GM23338 (cell line): ENCODE data around the gene LGALS1.

Experiments used
- EZH2 ChIP-seq: fragments of 200-600 bp; sonication (generic); IDR thresholded peaks from one replicate; pipeline ENCODE4 v1.8.0; 2017; ENCODE audit warnings: antibody characterized with exemption, mild to moderate bottlenecking, low read depth; ENCODE audit not compliant: unreplicated experiment
- EZH2phosphoT487 ChIP-seq: fragments of 200-600 bp; sonication (generic); IDR thresholded peaks from one replicate; pipeline ENCODE4 v1.8.1; 2018; ENCODE audit warnings: antibody characterized with exemption; ENCODE audit not compliant: unreplicated experiment
- NANOG ChIP-seq: IDR thresholded peaks from 2 replicates; pipeline ENCODE4 v1.6.1; 2016; ENCODE audit warnings: antibody characterized with exemption, borderline replicate concordance
- POLR2AphosphoS5 ChIP-seq: IDR thresholded peaks from 2 replicates; pipeline ENCODE4 v1.6.1; 2016; ENCODE audit warnings: antibody characterized with exemption, low read depth
- REST ChIP-seq: IDR thresholded peaks from one replicate; pipeline ENCODE4 v1.6.1; 2018; ENCODE audit warnings: antibody characterized with exemption; ENCODE audit not compliant: unreplicated experiment
- ZNF114 ChIP-seq: fragments of 250-450 bp; sonication (Bioruptor Pico); IDR thresholded peaks from 2 replicates; pipeline ENCODE4 v1.5.0; 2020; ENCODE audit warnings: mild to moderate bottlenecking, moderate library complexity
- TF ChIP-seq, protein P1 (sequence below), 2 experiments: fragments of 200-600 bp in 1 of 2; sonication (generic) in 1 of 2; conservative IDR thresholded peaks; 2 replicates each; pipeline versions ENCODE4 v1.5.1 to v1.6.1; 2016 to 2017; ENCODE audit warnings: antibody characterized with exemption in 2 of 2, low read depth in 2 of 2, mild to moderate bottlenecking in 2 of 2, moderate library complexity in 1 of 2

DNA sequence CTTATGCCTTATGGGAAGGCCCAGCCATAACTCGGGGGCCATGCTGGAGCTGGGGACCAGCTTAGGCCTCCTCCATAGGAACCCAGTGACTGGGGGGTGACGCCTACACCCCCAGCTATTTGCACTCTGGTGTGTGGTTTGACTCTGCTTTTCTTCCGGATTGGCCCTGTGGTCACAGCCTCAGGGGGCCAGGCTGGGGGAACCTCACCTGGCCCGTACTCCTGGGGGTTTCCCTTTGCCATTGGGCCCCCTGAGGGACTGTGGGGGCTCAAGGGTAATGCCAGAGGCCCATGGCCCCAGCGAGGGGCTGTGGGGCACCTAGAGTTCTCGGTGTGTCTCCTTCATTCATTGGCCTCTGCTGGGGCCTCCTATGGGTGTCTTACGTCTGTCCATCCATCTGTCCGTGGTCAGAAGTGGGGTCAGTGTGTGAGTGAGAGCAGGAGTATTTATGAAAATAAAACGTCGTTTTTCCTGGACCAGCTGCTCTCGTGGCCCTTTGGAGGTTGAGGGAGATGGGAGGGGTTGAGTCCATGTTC, 42.3 kb upstream of the LGALS1 start:
- TF ChIP-seq, protein P1, sequence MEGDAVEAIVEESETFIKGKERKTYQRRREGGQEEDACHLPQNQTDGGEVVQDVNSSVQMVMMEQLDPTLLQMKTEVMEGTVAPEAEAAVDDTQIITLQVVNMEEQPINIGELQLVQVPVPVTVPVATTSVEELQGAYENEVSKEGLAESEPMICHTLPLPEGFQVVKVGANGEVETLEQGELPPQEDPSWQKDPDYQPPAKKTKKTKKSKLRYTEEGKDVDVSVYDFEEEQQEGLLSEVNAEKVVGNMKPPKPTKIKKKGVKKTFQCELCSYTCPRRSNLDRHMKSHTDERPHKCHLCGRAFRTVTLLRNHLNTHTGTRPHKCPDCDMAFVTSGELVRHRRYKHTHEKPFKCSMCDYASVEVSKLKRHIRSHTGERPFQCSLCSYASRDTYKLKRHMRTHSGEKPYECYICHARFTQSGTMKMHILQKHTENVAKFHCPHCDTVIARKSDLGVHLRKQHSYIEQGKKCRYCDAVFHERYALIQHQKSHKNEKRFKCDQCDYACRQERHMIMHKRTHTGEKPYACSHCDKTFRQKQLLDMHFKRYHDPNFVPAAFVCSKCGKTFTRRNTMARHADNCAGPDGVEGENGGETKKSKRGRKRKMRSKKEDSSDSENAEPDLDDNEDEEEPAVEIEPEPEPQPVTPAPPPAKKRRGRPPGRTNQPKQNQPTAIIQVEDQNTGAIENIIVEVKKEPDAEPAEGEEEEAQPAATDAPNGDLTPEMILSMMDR (conservative IDR thresholded peaks at IDR 0.05; ENCODE audit: low read depth in 2 of 2) = no peak
- no peak for TF ChIP-seq POLR2AphosphoS5
- no peak for TF ChIP-seq ZNF114 (CRISPR knock-in tag)
- TF ChIP-seq EZH2 = no peak
- TF ChIP-seq EZH2phosphoT487 = no peak
- TF ChIP-seq REST = no peak
- no peak for TF ChIP-seq NANOG
